Panc1 (cell line): Measurements from ENCODE around the gene SGF29.

Experiments used
- CTCF ChIP-seq: fragments of 450-650 bp; IDR thresholded peaks from 2 replicates; pipeline ENCODE4 v1.5.1; 2017; ENCODE audit warnings: mild to moderate bottlenecking
- POLR2AphosphoS5 ChIP-seq: IDR thresholded peaks from 2 replicates; pipeline ENCODE4 v1.6.1; 2012; ENCODE audit warnings: mild to moderate bottlenecking, low read depth, low read length, moderate library complexity
- SIN3A ChIP-seq: IDR thresholded peaks from 2 replicates; pipeline ENCODE4 v1.6.1; 2012; ENCODE audit warnings: low read depth, mild to moderate bottlenecking, low read length, moderate library complexity, borderline replicate concordance; ENCODE audit not compliant: insufficient read depth

- no peak for TF ChIP-seq CTCF
- no peak for TF ChIP-seq SIN3A
- TF ChIP-seq POLR2AphosphoS5: no peak
Observed at GRCh38 chr16:28537964-28538732, 15.6 kb upstream of the SGF29 start.
